Ovary (tissue), 3 donors: ENCODE data around the gene SUSD2.

Source experiments
- CTCF ChIP-seq, 3 donors: fragments of 450-650 bp in 2 of 3; fragments of 200-600 bp in 1 of 3; IDR thresholded peaks; one replicate each; pipeline versions ENCODE4 v1.5.1 to v1.8.0; 2016 to 2022; ENCODE audit warnings: antibody characterized with exemption in 3 of 3, mild to moderate bottlenecking in 1 of 3
- EP300 ChIP-seq: sonication (generic); formaldehyde crosslinking; IDR thresholded peaks from one replicate; pipeline ENCODE4 v1.6.1; 2017; ENCODE audit warnings: antibody characterized with exemption
- POLR2A ChIP-seq: fragments of 450-650 bp; IDR thresholded peaks from one replicate; pipeline ENCODE4 v1.6.1; 2017; ENCODE audit warnings: antibody characterized with exemption, mild to moderate bottlenecking, moderate library complexity
- donor health status: DM: no; HTN: no; CAD: no.

GRCh38 chr22:24177045-24177444 is 4.2 kb upstream of the SUSD2 start:
- TF ChIP-seq CTCF (IDR thresholded peaks at IDR 0.05): no peak
- TF ChIP-seq EP300: no peak
- no peak for TF ChIP-seq POLR2A
